Measurements from ENCODE around the gene BTNL3. TPM values are rescaled to one million over a fixed set of nuclear protein-coding genes. Genes with fewer than 3 reads are reported as not detected.
A peak's percentile ranks its signal among the peaks of the same experiment; 100 is the strongest.

Gene BTNL3
- total and polyA plus RNA-seq, 9 of the 15 experiments (the other 6 are each of a cell fraction or from before 2014, with no cell fraction given) = 0.03 to 0.44 (median 0.04) TPM; not detected in 4

- TF ChIP-seq ZNF197 (CRISPR knock-in tag; IDR thresholded peaks at IDR 0.05; ENCODE audit: low read depth) = peak; percentile 77; the same call in 1 of the 2 replicates
- 0 out of 2 replicates have a peak, but pooled peaks have one; percentile 36 for TF ChIP-seq LCOR (CRISPR knock-in tag; IDR thresholded peaks at IDR 0.05)
- peak; percentile 87 for TF ChIP-seq SMAD4 (CRISPR knock-in tag; conservative IDR thresholded peaks at IDR 0.05)
- 0 out of 2 replicates have a peak, but pooled peaks have one; percentile 52 for TF ChIP-seq SUPT5H (IDR thresholded peaks at IDR 0.05)
- peak; percentile 89 for TF ChIP-seq E2F3 (CRISPR knock-in tag; IDR thresholded peaks at IDR 0.05)
- peak; percentile 77 for TF ChIP-seq USF1 (CRISPR knock-in tag; IDR thresholded peaks at IDR 0.05)
- TF ChIP-seq ARID4B (CRISPR knock-in tag; IDR thresholded peaks at IDR 0.05) = peak; percentile 40
- peak; percentile 87 for TF ChIP-seq ZNF644 (tag; IDR thresholded peaks at IDR 0.05; ENCODE audit: low read depth)
- no peak for TF ChIP-seq ZNF232 (CRISPR knock-in tag; IDR thresholded peaks at IDR 0.05)
- TF ChIP-seq XRCC4 (IDR thresholded peaks at IDR 0.05; ENCODE audit: extremely low read depth, insufficient read depth, insufficient read length) = no peak
- TF ChIP-seq ZNF436 (CRISPR knock-in tag; IDR thresholded peaks at IDR 0.05) = no peak
- no peak for TF ChIP-seq SOX6 (IDR thresholded peaks at IDR 0.05)
- TF ChIP-seq ZNF212 (CRISPR knock-in tag; IDR thresholded peaks at IDR 0.05) = peak; percentile 57; the same call in 1 of the 2 replicates
- no peak for TF ChIP-seq RFX1 (IDR thresholded peaks at IDR 0.05)
- no peak for TF ChIP-seq CREBBP (IDR thresholded peaks at IDR 0.05; ENCODE audit: low read depth, low read length)
- no peak for TF ChIP-seq FOXJ2 (tag; IDR thresholded peaks at IDR 0.05)
- TF ChIP-seq HDAC6 (IDR thresholded peaks at IDR 0.05; ENCODE audit: low read depth, low read length) = no peak
- TF ChIP-seq MLX (CRISPR knock-in tag; conservative IDR thresholded peaks at IDR 0.05) = no peak
- TF ChIP-seq GABPA (tag; conservative IDR thresholded peaks at IDR 0.05; ENCODE audit: low read depth) = peak; percentile 68
- TF ChIP-seq NCOA1 (IDR thresholded peaks at IDR 0.05; ENCODE audit: low read depth) = no peak
- TF ChIP-seq TEAD2 (tag; IDR thresholded peaks at IDR 0.05) = no peak
- no peak for TF ChIP-seq SMARCC2 (IDR thresholded peaks at IDR 0.05; ENCODE audit: low read depth)
- peak; percentile 65 for TF ChIP-seq MXD1 (CRISPR knock-in tag; IDR thresholded peaks at IDR 0.05; ENCODE audit: borderline replicate concordance, poor library complexity, severe bottlenecking)
These were observed 64.2 kb downstream of the BTNL3 start (continued) for GRCh38 chr5:181052672-181053487.
